GM19324 (cell line): ENCODE results near the gene SMIM1.
A peak's percentile ranks its signal among the peaks of the same experiment; 100 is the strongest.
"Not testable (repeated sequence)": the region's sequence is repeated elsewhere in the genome, so short reads cannot be mapped to it uniquely, and the experiment has no call there.

Experiments used
- ATAC-seq: cut with Tn5 transposase; IDR thresholded peaks from one replicate; pipeline ENCODE4 v1.9.1; 2021; ENCODE audit warnings: mild to moderate bottlenecking, moderate library complexity; ENCODE audit not compliant: unreplicated experiment, low FRiP score

The SMIM1 gene

DNA sequence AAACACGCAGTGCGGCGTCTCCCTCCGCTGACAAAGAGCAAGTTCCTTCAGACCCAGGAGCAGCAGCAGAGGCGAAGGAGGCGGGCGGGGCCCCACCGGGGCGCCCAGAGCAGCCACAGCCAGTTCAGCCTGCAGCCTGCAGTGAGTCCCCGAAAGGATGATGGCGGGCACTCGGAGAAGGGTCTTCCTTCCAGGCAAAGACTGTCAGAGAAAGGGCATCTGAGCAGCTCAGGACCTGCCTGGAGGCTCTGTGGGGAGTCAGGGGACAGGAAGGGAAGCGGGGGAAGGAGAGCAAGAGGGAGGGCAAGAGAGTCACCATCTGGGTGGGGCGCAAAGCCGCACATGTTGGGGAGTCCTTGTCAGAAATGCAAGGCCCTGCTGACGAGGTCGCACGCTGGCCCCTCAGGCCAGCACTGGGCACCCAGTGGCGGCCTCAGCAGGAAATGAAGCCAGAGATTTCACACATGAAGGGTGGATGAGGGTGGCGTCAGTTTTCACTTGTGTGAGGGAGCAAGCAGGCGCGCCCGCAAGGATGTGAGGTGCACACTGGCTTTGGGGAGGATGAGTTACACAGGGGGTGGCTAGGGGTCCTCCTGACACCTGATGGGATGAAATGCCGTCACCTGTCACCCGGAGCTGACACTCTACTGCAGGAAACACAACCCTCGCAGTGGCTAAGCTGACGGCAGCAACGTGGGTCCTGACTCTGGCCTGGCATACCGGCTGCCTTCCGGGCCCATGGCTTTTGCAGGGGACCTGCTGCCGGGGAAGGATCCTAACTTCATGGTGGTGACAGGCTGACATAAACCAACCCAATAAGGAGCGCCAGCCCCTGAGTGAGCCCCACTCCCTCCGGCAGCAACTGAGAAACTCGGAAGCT lies 17.1 kb downstream of the SMIM1 start:
- ATAC-seq = no peak

DNA sequence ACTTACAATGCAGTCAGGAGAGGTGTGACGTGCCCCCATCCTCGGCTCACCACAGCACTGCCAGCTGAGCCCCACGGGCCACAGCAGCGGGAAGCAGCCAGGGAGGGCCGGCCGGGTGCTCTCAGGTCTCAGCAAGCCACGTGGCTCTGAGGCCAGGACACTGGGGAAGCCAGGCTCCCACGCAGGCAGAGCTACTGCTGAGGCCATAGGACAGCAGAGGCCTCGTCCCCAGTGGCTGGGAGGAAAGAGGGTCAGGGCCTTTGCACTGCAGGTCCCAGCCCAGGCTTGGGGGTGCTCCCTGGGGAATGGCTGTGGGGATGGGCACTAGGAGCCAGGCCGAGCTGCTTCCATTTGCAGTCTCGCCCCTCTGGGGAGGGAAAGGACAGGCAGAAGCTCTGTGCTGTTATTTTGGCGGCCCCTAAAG lies 18.0 kb downstream of the SMIM1 start:
- no peak for ATAC-seq

DNA sequence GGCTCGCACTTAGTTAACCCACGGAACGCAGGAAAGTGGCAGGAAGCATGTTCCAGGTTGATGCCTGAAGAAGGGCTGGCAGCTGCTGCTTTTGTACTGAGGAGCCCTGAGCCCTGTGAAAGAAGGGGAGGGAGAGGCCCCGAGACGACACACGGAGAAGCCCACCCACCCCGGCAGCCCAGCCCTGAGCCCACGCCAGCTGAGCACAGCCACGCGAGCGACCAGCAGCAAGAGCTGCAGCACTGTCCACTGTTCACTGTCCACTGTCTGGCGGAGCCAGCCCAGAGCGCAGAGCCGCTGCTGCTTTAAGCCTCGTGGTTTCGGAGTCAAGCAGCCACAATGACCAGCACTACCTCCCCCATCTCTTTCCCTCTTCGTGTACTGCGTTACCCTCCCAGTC lies 18.4 kb downstream of the SMIM1 start:
- no peak for ATAC-seq

DNA sequence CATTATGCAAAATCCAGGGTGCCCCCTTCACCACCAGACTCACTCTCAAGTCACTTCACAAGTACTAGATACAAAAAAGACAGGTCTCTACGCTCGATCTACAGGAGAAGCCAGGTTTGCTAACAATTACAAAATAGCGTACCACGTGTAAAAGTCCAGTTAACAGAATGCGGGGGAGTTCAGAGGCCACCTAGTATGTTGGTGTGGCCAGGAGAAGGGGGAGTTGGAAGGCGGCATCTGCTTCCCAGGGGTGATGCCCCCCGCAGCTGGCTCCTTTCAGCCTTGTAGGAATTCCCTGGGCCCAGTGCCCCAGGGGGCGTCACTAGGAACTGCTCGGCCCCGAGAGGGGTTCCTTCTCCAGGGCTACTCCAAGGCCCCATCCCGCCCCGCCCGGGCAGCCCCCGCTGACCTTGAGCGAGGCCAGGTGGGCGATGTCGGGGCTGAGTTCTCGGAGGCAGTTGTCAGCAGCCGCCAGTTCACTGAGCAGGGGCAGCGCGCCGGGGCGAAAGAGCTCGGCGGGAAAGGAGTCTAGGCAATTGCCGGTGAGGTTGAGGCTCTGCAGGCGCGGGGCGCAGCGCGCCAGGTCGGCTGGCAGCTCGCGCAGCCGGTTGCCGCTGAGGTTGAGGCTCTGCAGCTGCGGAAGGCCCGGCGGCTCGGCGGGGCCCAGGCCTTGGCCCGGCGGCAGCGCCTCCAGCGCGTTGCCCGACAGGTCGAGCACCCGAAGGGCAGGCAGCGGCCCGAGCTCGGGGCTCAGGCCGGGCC lies 23.1 kb downstream of the SMIM1 start:
- no peak for ATAC-seq

GRCh38 chr1:3796215-3797061 lies 23.9 kb downstream of the SMIM1 start, which contains the start of gene LRRC47:
Gene LRRC47, minus strand, starts transcription at chr1:3796498. Its CDS starts 22 bp downstream, at chr1:3796476.
- peak; percentile 98 for ATAC-seq

DNA sequence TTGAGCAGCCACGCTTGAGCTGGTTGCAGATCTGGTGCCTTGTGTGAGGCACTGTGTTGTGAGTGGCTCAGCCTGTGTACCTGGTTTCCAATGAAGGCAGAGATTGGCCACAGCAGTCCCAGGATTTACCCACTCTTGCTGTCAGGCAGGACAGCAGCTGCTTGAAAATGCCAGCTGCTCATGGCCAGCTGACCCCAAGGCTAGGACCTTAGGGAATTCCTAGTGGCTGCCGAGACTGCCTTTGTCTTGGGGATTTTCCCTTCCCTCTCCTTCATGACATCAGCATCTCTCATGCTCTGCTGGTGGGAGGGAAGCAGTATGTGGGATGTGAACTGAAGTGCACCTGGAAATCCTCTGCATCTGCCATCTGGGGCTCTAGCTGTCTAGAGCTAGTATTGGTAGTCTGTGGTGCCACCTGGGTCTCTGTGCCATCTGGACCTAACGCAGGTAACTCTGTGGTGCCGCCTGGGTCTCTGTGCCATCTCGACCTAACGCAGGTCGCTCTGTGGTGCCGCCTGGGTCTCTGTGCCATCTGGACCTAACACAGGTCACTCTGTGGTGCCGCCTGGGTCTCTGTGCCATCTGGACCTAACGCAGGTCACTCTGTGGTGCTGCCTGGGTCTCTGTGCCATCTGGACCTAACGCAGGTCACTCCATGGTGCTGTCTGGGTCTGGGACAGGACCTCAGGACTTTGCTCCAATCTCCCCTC lies 27.6 kb downstream of the SMIM1 start:
- ATAC-seq = no peak

DNA sequence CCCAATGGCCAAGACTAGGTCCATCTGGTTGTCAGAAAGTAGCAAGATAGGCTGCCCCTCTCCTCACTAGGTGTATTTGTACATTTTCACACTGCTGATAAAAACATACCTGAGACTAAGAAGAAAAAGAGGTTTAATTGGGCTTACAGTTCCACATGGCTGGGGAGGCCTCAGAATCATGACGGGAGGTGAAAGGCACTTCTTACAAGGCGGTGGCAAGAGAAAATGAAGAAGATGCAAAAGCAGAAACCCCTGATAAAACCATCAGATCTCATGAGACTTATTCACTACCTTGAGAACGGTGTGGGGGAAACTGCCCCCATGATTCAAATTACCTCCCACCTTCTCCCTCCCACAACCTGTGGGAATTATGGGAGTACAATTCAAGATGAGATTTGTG lies 28.2 kb downstream of the SMIM1 start:
- not testable (repeated sequence) for ATAC-seq

DNA sequence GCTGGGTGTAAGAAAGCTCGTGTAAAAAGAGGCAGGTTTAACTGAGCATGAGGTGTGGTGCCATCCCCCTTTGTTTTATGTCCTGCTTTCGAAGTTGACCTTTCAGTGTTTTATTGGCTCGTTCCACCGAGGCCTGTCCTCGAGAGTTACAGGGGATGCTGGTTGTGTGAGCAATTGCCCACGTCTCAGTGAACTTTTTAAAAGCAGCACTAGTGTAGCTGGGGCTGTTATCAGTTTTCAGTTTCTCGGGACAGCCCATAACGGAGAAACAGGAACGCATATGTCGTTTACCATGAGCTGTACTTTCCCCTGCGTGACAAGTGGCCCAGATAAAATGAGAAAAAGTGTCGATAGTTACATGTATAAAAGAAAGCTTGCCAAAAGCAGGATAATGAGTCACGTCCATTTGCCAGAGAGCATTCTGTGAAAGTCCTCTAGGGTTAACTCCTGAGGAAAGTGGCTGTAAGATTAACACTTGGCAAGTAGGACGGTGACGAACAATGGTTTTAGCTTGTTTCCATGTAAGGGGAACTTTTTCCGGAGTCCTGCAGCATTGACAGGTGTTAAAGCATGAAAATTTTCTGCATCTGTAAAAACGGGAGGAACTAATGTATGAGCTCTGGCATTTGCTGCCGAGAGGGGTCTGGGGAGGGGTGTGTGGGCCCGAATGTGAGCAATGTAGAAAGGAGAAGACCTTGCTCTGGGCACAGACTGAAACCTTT lies 31.5 kb downstream of the SMIM1 start:
- no peak for ATAC-seq

GRCh38 chr1:3804627-3804944 lies 32.0 kb downstream of the SMIM1 start:
- ATAC-seq = not testable (repeated sequence)

DNA sequence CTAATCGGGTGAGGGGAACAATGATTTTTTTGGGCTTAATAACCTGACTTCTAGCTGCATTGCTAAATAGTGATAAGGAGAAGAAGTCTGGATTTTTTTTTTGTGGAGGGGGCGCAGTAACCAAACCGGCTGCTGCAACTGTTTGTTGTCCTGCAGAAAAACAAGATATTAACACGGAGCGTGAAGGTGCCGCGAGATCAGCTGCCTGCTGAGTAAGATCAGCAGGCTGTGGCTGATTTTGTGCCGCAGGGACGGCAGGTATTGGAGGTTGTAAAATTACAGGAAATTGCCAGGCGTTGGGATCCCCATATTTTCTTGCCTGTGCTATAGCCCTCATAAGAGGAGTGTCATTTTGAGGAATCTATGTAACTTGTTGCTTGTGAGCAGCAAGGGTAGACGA lies 32.5 kb downstream of the SMIM1 start:
- no peak for ATAC-seq

DNA sequence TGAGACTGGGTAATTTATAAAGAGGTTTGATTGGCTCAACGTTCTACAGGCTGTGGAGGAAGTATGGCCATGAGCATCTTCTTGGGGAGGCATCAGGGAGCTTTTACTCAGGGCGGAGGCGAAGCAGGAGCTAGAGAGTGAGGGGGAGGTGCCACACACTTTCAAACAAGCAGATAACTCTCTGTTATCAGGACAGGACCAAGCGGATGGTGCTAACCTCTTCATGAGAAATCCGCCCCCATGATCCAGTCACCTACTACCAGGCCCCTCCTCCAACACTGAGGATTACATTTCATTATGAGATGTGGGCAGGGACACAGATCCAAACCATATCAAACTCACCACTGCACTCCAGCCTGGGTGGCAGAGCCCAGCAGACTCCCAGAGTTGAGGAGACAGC lies 35.2 kb downstream of the SMIM1 start:
- no peak for ATAC-seq

GRCh38 chr1:3809680-3810079 lies 37.1 kb downstream of the SMIM1 start:
- no peak for ATAC-seq

DNA sequence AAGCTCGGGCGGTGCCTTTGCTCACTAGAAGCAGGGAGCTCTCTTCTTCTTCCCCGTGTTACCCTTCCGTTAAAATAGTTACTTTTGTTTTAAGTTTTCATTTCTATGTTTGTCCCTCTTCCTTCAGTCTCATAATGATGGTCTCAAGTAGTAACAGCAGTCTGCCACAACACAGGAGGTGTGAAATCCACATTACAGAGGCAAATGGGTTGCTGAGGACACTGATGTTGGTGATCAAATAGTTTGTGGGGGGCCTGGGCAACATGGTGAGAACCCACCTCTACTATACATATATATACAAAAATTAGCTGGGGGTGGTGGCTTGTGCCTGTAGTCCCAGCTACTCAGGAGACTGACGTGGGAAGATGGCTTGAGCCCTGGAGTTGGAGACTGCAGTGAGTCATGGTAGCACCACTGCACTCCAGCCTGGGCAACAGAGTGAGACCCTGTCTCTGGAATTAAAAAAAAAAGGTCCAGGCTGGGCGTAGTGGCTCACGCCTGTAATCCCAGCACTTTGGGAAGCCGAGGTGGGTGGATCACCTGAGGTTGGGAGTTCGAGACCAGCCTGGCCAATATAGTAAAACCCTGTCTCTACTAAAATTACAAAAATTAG lies 37.7 kb downstream of the SMIM1 start:
- ATAC-seq = not testable (repeated sequence)

- ATAC-seq = no peak
Measured at GRCh38 chr1:3811595-3811911, 39.0 kb downstream of the SMIM1 start.

DNA sequence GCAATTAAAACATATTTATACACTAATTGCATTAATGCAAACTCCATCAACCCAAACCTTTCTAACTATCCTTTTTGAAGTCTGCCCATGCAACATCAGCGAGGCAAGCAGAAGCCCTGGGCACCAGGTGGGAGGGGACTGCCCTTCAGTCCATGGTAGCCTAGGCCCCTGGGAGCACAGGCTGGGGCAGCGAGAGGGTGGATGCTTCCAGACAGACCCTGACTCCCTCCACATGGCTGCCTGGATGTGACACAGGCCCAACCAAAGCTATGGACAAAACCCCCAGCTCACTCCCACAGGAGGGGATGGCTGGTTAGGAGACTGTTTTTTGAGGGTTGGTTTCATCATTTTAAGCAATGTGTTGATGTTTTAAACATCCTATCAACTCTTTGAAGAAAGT lies 41.5 kb downstream of the SMIM1 start:
- ATAC-seq = no peak

DNA sequence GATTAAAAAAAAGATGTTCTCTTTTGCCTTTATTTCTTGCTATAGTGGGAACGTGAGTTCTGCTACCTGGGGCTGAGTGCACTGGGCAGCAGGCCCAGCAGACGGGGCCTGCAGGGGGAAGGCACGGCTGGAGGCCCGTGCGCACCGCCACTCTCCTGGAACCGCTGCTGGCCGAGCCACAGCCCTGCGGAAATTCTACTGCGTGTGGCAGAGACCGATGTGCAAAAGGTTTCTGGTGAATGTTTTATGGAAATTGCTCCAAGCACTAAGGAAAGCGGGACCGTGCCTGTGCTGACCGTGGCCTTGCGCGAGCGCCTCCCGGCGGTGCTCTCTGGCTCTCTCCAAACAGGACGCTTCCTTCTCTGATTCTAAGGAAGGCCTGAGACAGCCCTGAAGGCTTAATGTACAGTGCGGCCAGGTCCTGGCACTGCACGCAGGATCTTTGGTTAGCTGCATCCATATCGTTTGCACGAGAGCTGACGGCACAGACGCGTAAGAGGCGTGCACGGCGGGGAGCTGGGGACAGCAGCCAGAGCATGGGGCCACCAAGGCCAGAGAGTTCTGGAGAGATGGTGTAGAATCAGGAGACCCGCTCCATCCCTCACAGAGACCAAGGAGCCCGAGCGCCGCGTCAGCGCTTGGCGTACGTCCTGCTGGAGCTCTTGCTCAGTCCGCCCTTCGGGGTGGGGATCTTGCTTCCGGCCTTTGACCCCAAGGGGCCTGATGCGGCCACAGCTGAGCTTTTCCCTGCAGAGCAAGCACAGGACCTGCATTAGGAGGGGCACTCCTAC lies 42.4 kb downstream of the SMIM1 start:
- no peak for ATAC-seq

- no peak for ATAC-seq
Measured at GRCh38 chr1:3816331-3817137, 44.0 kb downstream of the SMIM1 start.
